Measurements from ENCODE around the gene ODC1.

DNA sequence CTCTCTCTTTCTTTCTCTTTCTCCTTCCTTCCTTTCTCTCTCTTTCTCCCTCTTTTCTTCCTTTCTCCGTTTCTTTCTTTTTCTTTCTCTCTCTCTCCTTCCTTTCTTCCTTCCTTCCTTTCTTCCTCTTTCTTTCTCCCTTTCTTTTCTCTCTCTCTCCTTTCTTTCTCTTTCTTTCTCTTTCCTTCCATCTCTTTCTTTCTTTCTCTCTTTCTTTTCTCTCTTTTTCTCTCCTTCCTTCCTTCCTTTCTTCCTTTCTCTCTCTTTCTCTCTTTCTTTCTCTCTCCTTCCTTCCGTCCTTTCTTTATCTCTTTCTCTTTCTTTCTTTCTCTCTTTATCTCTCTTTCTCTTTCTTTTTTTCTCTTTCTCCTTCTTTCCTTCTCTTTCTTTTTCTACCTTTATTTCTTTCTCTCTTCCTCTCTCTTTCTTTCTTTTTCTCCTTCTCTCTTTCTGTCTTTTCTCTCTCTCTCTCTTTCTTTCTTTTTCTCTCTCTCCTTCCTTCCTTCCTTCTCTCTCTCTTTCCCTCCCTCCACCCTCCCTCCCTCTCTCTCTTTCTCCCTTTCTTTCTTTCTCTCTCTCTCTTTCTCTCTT, 32.3 kb upstream of the ODC1 start:
- TF ChIP-seq GATA2 (IDR thresholded peaks at IDR 0.05; ENCODE audit: low read depth, low read length) (no peak), GATA3 (IDR thresholded peaks at IDR 0.05; ENCODE audit: low read depth, low read length) (no peak)

All from SH-SY5Y (cell line).